Endothelial cell of umbilical vein (primary cell): ENCODE measurements around the gene RAB8A. TPM values are rescaled to one million over a fixed set of nuclear protein-coding genes. Genes with fewer than 3 reads are reported as not detected.

Source experiments
- BruUV-seq: library from RNA; stranded (reverse); fragments of 400-500 nt; replicated peaks from 2 replicates; lab custom pipeline; 2021; lab: Mats Ljungman, UMichigan
- CTCF ChIA-PET: fragments of 300-600, 350-600 bp; sonication (Branson Sonifier 250); formaldehyde crosslinking; loops from one replicate; lab custom pipeline; 2021; ENCODE audit warnings: antibody characterized with exemption, inconsistent platforms; lab: Charles Lee
- POLR2A ChIA-PET: fragments of 300-600, 350-600 bp; sonication (Branson Sonifier 250); formaldehyde crosslinking; loops from one replicate; lab custom pipeline; 2021; ENCODE audit warnings: antibody characterized with exemption, inconsistent platforms; lab: Charles Lee
- DNase-seq: peaks from one replicate; pipeline ENCODE4 v3.0.0-alpha.2; 2011; ENCODE audit warnings: low read depth, low spot score
- FAIRE-seq: peaks from 2 replicates; lab custom pipeline; 2011; peaks lifted over from hg19 to GRCh38; lab: Jason Lieb, UNC
- H2AFZ ChIP-seq: 2 replicates; pipeline ENCODE4 v1.6.0; 2012; ENCODE audit warnings: low read depth, low read length, control low read depth, inconsistent platforms
- H3K27ac ChIP-seq: 2 replicates; pipeline ENCODE4 v1.5.1; 2011; ENCODE audit warnings: low read depth, mild to moderate bottlenecking, control low read depth, low read length, moderate library complexity; ENCODE audit not compliant: insufficient read depth
- H3K27me3 ChIP-seq, 2 experiments: 2 replicates each; pipeline versions ENCODE4 v1.6.0 to v1.6.1; 2011; ENCODE audit warnings: low read length in 2 of 2, mixed read lengths in 1 of 2; ENCODE audit not compliant: control insufficient read depth in 2 of 2, insufficient read depth in 2 of 2
- H3K36me3 ChIP-seq, 2 experiments: 2 replicates in 1 of 2; 3 replicates in 1 of 2; pipeline ENCODE4 v1.5.1; 2011; ENCODE audit warnings: low read length in 2 of 2, mild to moderate bottlenecking in 1 of 2, moderate library complexity in 1 of 2; ENCODE audit not compliant: control insufficient read depth in 2 of 2, insufficient read depth in 2 of 2; ENCODE audit errors: extremely low read depth in 1 of 2
- H3K4me1 ChIP-seq: 3 replicates; pipeline ENCODE4 v1.5.1; 2011; ENCODE audit warnings: mild to moderate bottlenecking, low read length; ENCODE audit not compliant: control insufficient read depth, insufficient read depth; ENCODE audit errors: extremely low read depth
- H3K4me2 ChIP-seq: 2 replicates; pipeline ENCODE4 v1.6.1; 2011; ENCODE audit warnings: low read length, control low read depth, mixed read lengths; ENCODE audit not compliant: insufficient read depth
- H3K4me3 ChIP-seq, 3 experiments: fragments of 200-600 bp in 1 of 3; sonication (generic), shearing (Covaris generic) in 1 of 3; replicated peaks in 1 of 3; 2 replicates each; pipeline ENCODE4 v1.5.1; 2011 to 2016; ENCODE audit warnings: control low read depth in 3 of 3, low read length in 3 of 3, mild to moderate bottlenecking in 2 of 3, inconsistent platforms in 1 of 3, low read depth in 1 of 3, moderate library complexity in 1 of 3; ENCODE audit not compliant: insufficient read depth in 1 of 3
- H3K79me2 ChIP-seq: 2 replicates; pipeline ENCODE4 v1.6.0; 2012; ENCODE audit warnings: low read length, inconsistent platforms; ENCODE audit not compliant: control insufficient read depth, insufficient read depth
- H3K9ac ChIP-seq: replicated peaks from 2 replicates; pipeline ENCODE3; 2011; ENCODE audit warnings: low read length, control low read depth; ENCODE audit not compliant: insufficient read depth; ENCODE audit errors: extremely low read depth
- H3K9me1 ChIP-seq: replicated peaks from 3 replicates; pipeline ENCODE4 v1.6.0; 2011; ENCODE audit warnings: mild to moderate bottlenecking, low read length; ENCODE audit not compliant: control insufficient read depth, insufficient read depth; ENCODE audit errors: extremely low read depth
- H3K9me3 ChIP-seq: replicated peaks from 2 replicates; pipeline ENCODE4 v1.5.1; 2012; ENCODE audit warnings: low read length, inconsistent platforms; ENCODE audit not compliant: control insufficient read depth, insufficient read depth
- H4K20me1 ChIP-seq: replicated peaks from 2 replicates; pipeline ENCODE3; 2011; ENCODE audit warnings: mild to moderate bottlenecking, low read length; ENCODE audit not compliant: control insufficient read depth, insufficient read depth; ENCODE audit errors: extremely low read depth
- CTCF ChIP-seq, 2 donors: IDR thresholded peaks; 1 replicate in 1 of 2; 2 replicates in 1 of 2; pipeline ENCODE4 v1.5.1; 2011; ENCODE audit warnings: low read length in 2 of 2, mild to moderate bottlenecking in 2 of 2, moderate library complexity in 2 of 2, control low read depth in 1 of 2, inconsistent platforms in 1 of 2, low read depth in 1 of 2; ENCODE audit not compliant: insufficient read depth in 1 of 2; ENCODE audit errors: extremely low read depth in 1 of 2
- EZH2 ChIP-seq: IDR thresholded peaks from 2 replicates; pipeline ENCODE4 v1.6.1; 2012; ENCODE audit warnings: borderline replicate concordance, low read depth, mild to moderate bottlenecking, moderate library complexity, low read length, inconsistent platforms; ENCODE audit not compliant: severe bottlenecking
- FOS ChIP-seq: IDR thresholded peaks from 2 replicates; pipeline ENCODE4 v1.6.1; 2011; ENCODE audit warnings: mild to moderate bottlenecking, low read length, moderate library complexity, borderline replicate concordance; ENCODE audit not compliant: insufficient read depth
- GATA2 ChIP-seq: IDR thresholded peaks from 2 replicates; pipeline ENCODE4 v1.7.0; 2011; ENCODE audit warnings: low read depth, mild to moderate bottlenecking, moderate library complexity, mixed read lengths, low read length; ENCODE audit not compliant: insufficient read length, insufficient read depth
- JUN ChIP-seq: IDR thresholded peaks from 2 replicates; pipeline ENCODE4 v1.6.1; 2011; ENCODE audit warnings: borderline replicate concordance, low read depth; ENCODE audit not compliant: insufficient read length, insufficient read depth
- MAX ChIP-seq: IDR thresholded peaks from 2 replicates; pipeline ENCODE4 v1.6.1; 2011; ENCODE audit not compliant: insufficient read depth, insufficient read length
- MYC ChIP-seq: IDR thresholded peaks from one replicate; pipeline ENCODE4 v1.6.1; 2011; ENCODE audit warnings: mild to moderate bottlenecking, low read depth, low read length
- POLR2A ChIP-seq: IDR thresholded peaks from 2 replicates; pipeline ENCODE4 v1.6.1; 2012; ENCODE audit warnings: low read depth, mild to moderate bottlenecking, control low read depth, low read length
- POLR2AphosphoS5 ChIP-seq: IDR thresholded peaks from 2 replicates; pipeline ENCODE4 v1.6.1; 2012; ENCODE audit warnings: low read depth, mild to moderate bottlenecking, control low read depth, low read length, moderate library complexity; ENCODE audit not compliant: insufficient read depth
- dilution Hi-C: fragments of 300-500 bp; cut with MboI; formaldehyde crosslinking; loops from one replicate; pipeline ENCODE4 v1.15.0; 2019; ENCODE audit warnings: low sequenced_read_pairs; ENCODE audit not compliant: extremely low pct_ligation_motif_present
- intact Hi-C: fragments of 100-400 bp; cut with micrococcal nuclease; formaldehyde crosslinking; loops from one replicate; pipeline ENCODE4 v1.10.0; 2022
- polyA plus RNA-seq, 4 experiments: library from polyadenylated mRNA; depleted of rRNA in 3 of 4; stranded (reverse) in 3 of 4; unstranded in 1 of 4; fragments of >200 nt; gene quantifications; 2 replicates each; pipeline versions ENCODE4 v1.2.1 to v1.2.3, GENCODE V29; 2011 to 2012; ENCODE audit warnings: missing spikeins in 1 of 4
- total RNA-seq: library from RNA; stranded (reverse); gene quantifications from 2 replicates; pipeline ENCODE4 v1.2.3, GENCODE V29; 2021

RAB8A gene
- total and polyA plus RNA-seq, 2 donors (not counting 3 experiments of a cell fraction or from before 2014, with no cell fraction given): 81.5 to 107 TPM

GRCh38 chr19:16061943-16062342 lies 49.7 kb upstream of the RAB8A start:
- Histone ChIP-seq H3K4me3 (no peak overlapping the region), H3K79me2 (no peaks in the 10 kb centered on the region), H3K9me3 (no peaks in the 10 kb centered on the region), H3K4me1 (peaks cover 15% of the 10 kb centered on the region), H3K27ac (no peak overlapping the region), H2AFZ (no peak overlapping the region), H3K36me3 (no peaks in the 10 kb centered on the region), H3K4me2 (no peak overlapping the region), H3K9me1 (no peaks in the 10 kb centered on the region), H3K9ac (no peak overlapping the region), H3K27me3 (peaks cover 0 to 3% of the 10 kb centered on the region in 2 experiments), H4K20me1 (no peaks in the 10 kb centered on the region)
- TF ChIP-seq POLR2AphosphoS5: no peak
- TF ChIP-seq POLR2A: no peak
- no peak for TF ChIP-seq CTCF (IDR thresholded peaks at IDR 0.05; ENCODE audit: extremely low read depth in 1 of 2, insufficient read depth in 1 of 2, low read depth in 1 of 2, low read length in 2 of 2)
- no peak for TF ChIP-seq EZH2
- TF ChIP-seq MAX: no peak
- TF ChIP-seq JUN: no peak
- TF ChIP-seq MYC: no peak
- no peak for TF ChIP-seq GATA2
- TF ChIP-seq FOS: no peak
- BruUV-seq: no TSS peak
- CTCF ChIA-PET: interaction anchor here (0.7 to 10.4 kb wide), 7 partner anchors 10 to 119 kb away, joined by 3 to 84 read pairs (median 7); partner anchors contain the start of gene TPM4
- FAIRE-seq (no peak), DNase-seq (no peak)
- intact Hi-C loops: no loop called here
- dilution Hi-C loops: no loop called here
- POLR2A ChIA-PET: interaction anchor here (1.1 kb wide), 1 partner anchor 16 kb away, joined by 18 read pairs; no protein-coding TSS in a partner anchor
